ENCODE results near the gene HOXB6. TPM values are rescaled to one million over a fixed set of nuclear protein-coding genes. Genes with fewer than 3 reads are reported as not detected.

HOXB6 gene
- total RNA-seq, 1 experiment from 2014 or later: 64.8 TPM

GRCh38 chr17:48571826-48572417 lies 32.9 kb downstream of the HOXB6 start:
- intact Hi-C loops (cut with micrococcal nuclease): no loop called here
- H3K4me2 ChIP-seq (ENCODE audit: low read length): no peak overlapping the region
- H3K4me3 ChIP-seq (replicated peaks in 1 of 2; ENCODE audit: low read depth in 1 of 2, low read length in 2 of 2): no peak overlapping the region
- ChIA-PET RAD21 (ENCODE audit: low non-redundant PET in 1 of 2, low total read pairs in 2 of 2, uncharacterized antibody in 2 of 2, unreplicated experiment in 2 of 2) (no interaction called here), CTCF (no interaction called here), POLR2A (no interaction called here)
- H3K9me2 ChIP-seq (ENCODE audit: insufficient read depth): no peaks in the 10 kb centered on the region
- H2AFZ ChIP-seq (ENCODE audit: low read depth, low read length, poor library complexity, severe bottlenecking): no peak overlapping the region
- H3K4me1 ChIP-seq (ENCODE audit: control insufficient read depth in 1 of 2, insufficient read depth in 2 of 2, low read length in 2 of 2): peaks cover 0 to 10% of the 10 kb centered on the region in 2 experiments; a peak in 1 of 4 replicates
- H3K27me3 ChIP-seq (ENCODE audit: insufficient read depth, low read length): no peaks in the 10 kb centered on the region
- no peaks in the 10 kb centered on the region; a peak in 1 of 4 replicates for H3K36me3 ChIP-seq (ENCODE audit: control insufficient read depth in 1 of 2, insufficient read depth in 2 of 2, low read length in 2 of 2)
- BruUV-seq (replicated peaks): no TSS peak
- no peaks in the 10 kb centered on the region for H4K20me1 ChIP-seq (ENCODE audit: insufficient read depth)
- ATAC-seq (no peak), DNase-seq (ENCODE audit: low read depth, low spot score) (no peak)
- no peak overlapping the region for H3K9ac ChIP-seq (ENCODE audit: low read length)
- TF ChIP-seq ZFX (IDR thresholded peaks at IDR 0.05) (no peak), CTCF (IDR thresholded peaks at IDR 0.05 in 2 of 3, conservative IDR thresholded peaks at IDR 0.05 in 1 of 3; ENCODE audit: borderline replicate concordance in 1 of 3, insufficient read depth in 1 of 3, low read depth in 2 of 3, low read length in 2 of 3) (no peak), ZBTB33 (IDR thresholded peaks at IDR 0.05; ENCODE audit: extremely low read depth, insufficient replicate concordance, low read length) (no peak), POLR2A (IDR thresholded peaks at IDR 0.05; ENCODE audit: borderline replicate concordance, extremely low read depth, insufficient read depth, insufficient read length) (no peak), MAX (IDR thresholded peaks at IDR 0.05) (no peak), SP1 (IDR thresholded peaks at IDR 0.05; ENCODE audit: low read depth) (no peak), EZH2phosphoT487 (IDR thresholded peaks at IDR 0.05; ENCODE audit: borderline replicate concordance) (no peak), SIN3A (IDR thresholded peaks at IDR 0.05; ENCODE audit: low read depth) (no peak), RAD21 (IDR thresholded peaks at IDR 0.05; ENCODE audit: low read depth) (no peak), JUND (IDR thresholded peaks at IDR 0.05) (no peak), EZH2 (IDR thresholded peaks at IDR 0.05) (no peak), CEBPB (IDR thresholded peaks at IDR 0.05; ENCODE audit: low read depth) (no peak), YY1 (IDR thresholded peaks at IDR 0.05; ENCODE audit: extremely low read depth, insufficient replicate concordance, low read depth, low read length) (no peak), CBX3 (IDR thresholded peaks at IDR 0.05; ENCODE audit: low read depth) (no peak), ZNF274 (IDR thresholded peaks at IDR 0.05; ENCODE audit: low read depth, low read length) (no peak), SRF (IDR thresholded peaks at IDR 0.05; ENCODE audit: low read depth) (no peak)
- H3K9me3 ChIP-seq (ENCODE audit: control insufficient read depth in 1 of 2, insufficient read depth in 1 of 2, low read depth in 1 of 2, low read length in 2 of 2): no peaks in the 10 kb centered on the region
- H3K27ac ChIP-seq (ENCODE audit: low read depth, low read length): no peak overlapping the region
- peaks cover 80% of the 10 kb centered on the region for H3K79me2 ChIP-seq (ENCODE audit: insufficient read depth, low read length)
